ENCODE data around the gene CES5A. TPM values are rescaled to one million over a fixed set of nuclear protein-coding genes. Genes with fewer than 3 reads are reported as not detected.

The CES5A gene
- total and polyA plus RNA-seq, 2 of the 8 experiments (the other 6 are each of a cell fraction or from before 2014, with no cell fraction given), result not detected

DNA sequence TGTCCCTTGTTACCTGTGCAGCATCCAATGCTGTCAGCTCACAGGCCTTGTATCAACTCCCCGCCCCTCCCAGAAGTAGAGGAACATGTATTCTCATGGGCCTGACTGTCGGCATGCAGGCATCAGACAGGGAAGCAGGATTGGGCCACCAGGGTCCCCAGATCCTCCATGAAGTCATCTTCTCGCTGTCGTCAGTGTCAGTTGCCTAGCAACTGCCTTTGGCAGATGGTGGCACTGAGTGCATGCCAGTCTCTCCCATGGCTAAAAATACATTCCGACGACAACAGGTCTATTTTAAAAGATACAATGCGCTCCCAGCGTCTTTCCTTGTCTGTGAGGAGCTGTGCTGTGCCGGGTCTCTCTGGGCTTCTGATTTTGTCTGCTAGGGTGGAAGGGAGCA lies 36.8 kb upstream of the CES5A start (continued):
- TF ChIP-seq, protein P1, sequence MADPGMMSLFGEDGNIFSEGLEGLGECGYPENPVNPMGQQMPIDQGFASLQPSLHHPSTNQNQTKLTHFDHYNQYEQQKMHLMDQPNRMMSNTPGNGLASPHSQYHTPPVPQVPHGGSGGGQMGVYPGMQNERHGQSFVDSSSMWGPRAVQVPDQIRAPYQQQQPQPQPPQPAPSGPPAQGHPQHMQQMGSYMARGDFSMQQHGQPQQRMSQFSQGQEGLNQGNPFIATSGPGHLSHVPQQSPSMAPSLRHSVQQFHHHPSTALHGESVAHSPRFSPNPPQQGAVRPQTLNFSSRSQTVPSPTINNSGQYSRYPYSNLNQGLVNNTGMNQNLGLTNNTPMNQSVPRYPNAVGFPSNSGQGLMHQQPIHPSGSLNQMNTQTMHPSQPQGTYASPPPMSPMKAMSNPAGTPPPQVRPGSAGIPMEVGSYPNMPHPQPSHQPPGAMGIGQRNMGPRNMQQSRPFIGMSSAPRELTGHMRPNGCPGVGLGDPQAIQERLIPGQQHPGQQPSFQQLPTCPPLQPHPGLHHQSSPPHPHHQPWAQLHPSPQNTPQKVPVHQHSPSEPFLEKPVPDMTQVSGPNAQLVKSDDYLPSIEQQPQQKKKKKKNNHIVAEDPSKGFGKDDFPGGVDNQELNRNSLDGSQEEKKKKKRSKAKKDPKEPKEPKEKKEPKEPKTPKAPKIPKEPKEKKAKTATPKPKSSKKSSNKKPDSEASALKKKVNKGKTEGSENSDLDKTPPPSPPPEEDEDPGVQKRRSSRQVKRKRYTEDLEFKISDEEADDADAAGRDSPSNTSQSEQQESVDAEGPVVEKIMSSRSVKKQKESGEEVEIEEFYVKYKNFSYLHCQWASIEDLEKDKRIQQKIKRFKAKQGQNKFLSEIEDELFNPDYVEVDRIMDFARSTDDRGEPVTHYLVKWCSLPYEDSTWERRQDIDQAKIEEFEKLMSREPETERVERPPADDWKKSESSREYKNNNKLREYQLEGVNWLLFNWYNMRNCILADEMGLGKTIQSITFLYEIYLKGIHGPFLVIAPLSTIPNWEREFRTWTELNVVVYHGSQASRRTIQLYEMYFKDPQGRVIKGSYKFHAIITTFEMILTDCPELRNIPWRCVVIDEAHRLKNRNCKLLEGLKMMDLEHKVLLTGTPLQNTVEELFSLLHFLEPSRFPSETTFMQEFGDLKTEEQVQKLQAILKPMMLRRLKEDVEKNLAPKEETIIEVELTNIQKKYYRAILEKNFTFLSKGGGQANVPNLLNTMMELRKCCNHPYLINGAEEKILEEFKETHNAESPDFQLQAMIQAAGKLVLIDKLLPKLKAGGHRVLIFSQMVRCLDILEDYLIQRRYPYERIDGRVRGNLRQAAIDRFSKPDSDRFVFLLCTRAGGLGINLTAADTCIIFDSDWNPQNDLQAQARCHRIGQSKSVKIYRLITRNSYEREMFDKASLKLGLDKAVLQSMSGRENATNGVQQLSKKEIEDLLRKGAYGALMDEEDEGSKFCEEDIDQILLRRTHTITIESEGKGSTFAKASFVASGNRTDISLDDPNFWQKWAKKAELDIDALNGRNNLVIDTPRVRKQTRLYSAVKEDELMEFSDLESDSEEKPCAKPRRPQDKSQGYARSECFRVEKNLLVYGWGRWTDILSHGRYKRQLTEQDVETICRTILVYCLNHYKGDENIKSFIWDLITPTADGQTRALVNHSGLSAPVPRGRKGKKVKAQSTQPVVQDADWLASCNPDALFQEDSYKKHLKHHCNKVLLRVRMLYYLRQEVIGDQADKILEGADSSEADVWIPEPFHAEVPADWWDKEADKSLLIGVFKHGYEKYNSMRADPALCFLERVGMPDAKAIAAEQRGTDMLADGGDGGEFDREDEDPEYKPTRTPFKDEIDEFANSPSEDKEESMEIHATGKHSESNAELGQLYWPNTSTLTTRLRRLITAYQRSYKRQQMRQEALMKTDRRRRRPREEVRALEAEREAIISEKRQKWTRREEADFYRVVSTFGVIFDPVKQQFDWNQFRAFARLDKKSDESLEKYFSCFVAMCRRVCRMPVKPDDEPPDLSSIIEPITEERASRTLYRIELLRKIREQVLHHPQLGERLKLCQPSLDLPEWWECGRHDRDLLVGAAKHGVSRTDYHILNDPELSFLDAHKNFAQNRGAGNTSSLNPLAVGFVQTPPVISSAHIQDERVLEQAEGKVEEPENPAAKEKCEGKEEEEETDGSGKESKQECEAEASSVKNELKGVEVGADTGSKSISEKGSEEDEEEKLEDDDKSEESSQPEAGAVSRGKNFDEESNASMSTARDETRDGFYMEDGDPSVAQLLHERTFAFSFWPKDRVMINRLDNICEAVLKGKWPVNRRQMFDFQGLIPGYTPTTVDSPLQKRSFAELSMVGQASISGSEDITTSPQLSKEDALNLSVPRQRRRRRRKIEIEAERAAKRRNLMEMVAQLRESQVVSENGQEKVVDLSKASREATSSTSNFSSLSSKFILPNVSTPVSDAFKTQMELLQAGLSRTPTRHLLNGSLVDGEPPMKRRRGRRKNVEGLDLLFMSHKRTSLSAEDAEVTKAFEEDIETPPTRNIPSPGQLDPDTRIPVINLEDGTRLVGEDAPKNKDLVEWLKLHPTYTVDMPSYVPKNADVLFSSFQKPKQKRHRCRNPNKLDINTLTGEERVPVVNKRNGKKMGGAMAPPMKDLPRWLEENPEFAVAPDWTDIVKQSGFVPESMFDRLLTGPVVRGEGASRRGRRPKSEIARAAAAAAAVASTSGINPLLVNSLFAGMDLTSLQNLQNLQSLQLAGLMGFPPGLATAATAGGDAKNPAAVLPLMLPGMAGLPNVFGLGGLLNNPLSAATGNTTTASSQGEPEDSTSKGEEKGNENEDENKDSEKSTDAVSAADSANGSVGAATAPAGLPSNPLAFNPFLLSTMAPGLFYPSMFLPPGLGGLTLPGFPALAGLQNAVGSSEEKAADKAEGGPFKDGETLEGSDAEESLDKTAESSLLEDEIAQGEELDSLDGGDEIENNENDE (IDR thresholded peaks at IDR 0.05; ENCODE audit: insufficient replicate concordance, low read length), result no peak
- TF ChIP-seq SP2 (IDR thresholded peaks at IDR 0.05; ENCODE audit: low read length) (no peak), CEBPB (IDR thresholded peaks at IDR 0.05; ENCODE audit: low read depth, low read length) (no peak), GTF2F1 (IDR thresholded peaks at IDR 0.05; ENCODE audit: borderline replicate concordance, low read depth, low read length) (no peak), SAP30 (IDR thresholded peaks at IDR 0.05; ENCODE audit: insufficient read depth, insufficient replicate concordance, low read length) (no peak), RAD21 (IDR thresholded peaks at IDR 0.05 in 1 of 2, conservative IDR thresholded peaks at IDR 0.05 in 1 of 2; ENCODE audit: low read depth in 2 of 2, low read length in 2 of 2) (no peak), KDM4A (IDR thresholded peaks at IDR 0.05; ENCODE audit: low read depth, low read length, severe bottlenecking) (no peak), EP300 (IDR thresholded peaks at IDR 0.05; ENCODE audit: borderline replicate concordance in 1 of 2, low read depth in 2 of 2, low read length in 2 of 2) (no peak), HDAC6 (IDR thresholded peaks at IDR 0.05; ENCODE audit: low read depth, low read length) (no peak), BCL11A (IDR thresholded peaks at IDR 0.05; ENCODE audit: low read depth in 2 of 2, low read length in 2 of 2) (no peak)
- TF ChIP-seq, protein P2, sequence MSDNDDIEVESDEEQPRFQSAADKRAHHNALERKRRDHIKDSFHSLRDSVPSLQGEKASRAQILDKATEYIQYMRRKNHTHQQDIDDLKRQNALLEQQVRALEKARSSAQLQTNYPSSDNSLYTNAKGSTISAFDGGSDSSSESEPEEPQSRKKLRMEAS (IDR thresholded peaks at IDR 0.05), result no peak

Measured in H1 (cell line).